HCT116 (cell line): ENCODE results near the gene NAV1.

Experiments used
- CEBPB ChIP-seq: IDR thresholded peaks from 2 replicates; pipeline ENCODE4 v1.6.1; 2012; ENCODE audit warnings: low read depth
- ELF1 ChIP-seq: IDR thresholded peaks from 2 replicates; pipeline ENCODE4 v1.6.1; 2012; ENCODE audit warnings: low read depth, borderline replicate concordance
- EZH2 ChIP-seq: fragments of 200-600 bp; sonication (generic); IDR thresholded peaks from 2 replicates; pipeline ENCODE4 v1.6.1; 2017; ENCODE audit warnings: antibody characterized with exemption, mixed run types
- POLR2A ChIP-seq: IDR thresholded peaks from 2 replicates; pipeline ENCODE4 v1.7.0; 2011; ENCODE audit warnings: borderline replicate concordance; ENCODE audit not compliant: insufficient read depth, insufficient read length; ENCODE audit errors: extremely low read depth
- POLR2AphosphoS5 ChIP-seq: IDR thresholded peaks from 2 replicates; pipeline ENCODE4 v1.6.1; 2011; ENCODE audit warnings: mild to moderate bottlenecking, low read depth, low read length, moderate library complexity
- RAD21 ChIP-seq: IDR thresholded peaks from 2 replicates; pipeline ENCODE4 v1.6.1; 2012; ENCODE audit warnings: low read depth, mild to moderate bottlenecking
- SP1 ChIP-seq: IDR thresholded peaks from 2 replicates; pipeline ENCODE4 v1.6.1; 2012; ENCODE audit warnings: low read depth
- ZFX ChIP-seq: fragments of 450-650 bp; IDR thresholded peaks from 2 replicates; pipeline ENCODE4 v1.6.1; 2017
- ZNF274 ChIP-seq: fragments of 200-500 bp; sonication (Bioruptor generic); IDR thresholded peaks from 2 replicates; pipeline ENCODE4 v1.6.1; 2014; ENCODE audit warnings: mild to moderate bottlenecking, low read depth, low read length, inconsistent platforms
- TF ChIP-seq, protein P1 (sequence below): IDR thresholded peaks from 2 replicates; pipeline ENCODE4 v1.6.1; 2012; ENCODE audit warnings: low read depth
- TF ChIP-seq, protein P2 (sequence below), 3 experiments: fragments of 200-600 bp in 1 of 3; sonication (generic) in 1 of 3; IDR thresholded peaks in 2 of 3; conservative IDR thresholded peaks in 1 of 3; 2 replicates each; pipeline ENCODE4 v1.5.1; 2012 to 2017; ENCODE audit warnings: low read depth in 2 of 3, low read length in 2 of 3, antibody characterized with exemption in 1 of 3, borderline replicate concordance in 1 of 3, control low read depth in 1 of 3, mild to moderate bottlenecking in 1 of 3, mixed read lengths in 1 of 3, mixed run types in 1 of 3, moderate library complexity in 1 of 3; ENCODE audit not compliant: insufficient read depth in 1 of 3
- TF ChIP-seq, protein P3 (sequence below): IDR thresholded peaks from 2 replicates; pipeline ENCODE4 v1.6.1; 2012
- TF ChIP-seq, protein P4 (sequence below): IDR thresholded peaks from 2 replicates; pipeline ENCODE4 v1.6.1; 2012
- TF ChIP-seq, protein P5 (sequence below): IDR thresholded peaks from 2 replicates; pipeline ENCODE4 v1.6.1; 2011; ENCODE audit warnings: mild to moderate bottlenecking, low read length, moderate library complexity; ENCODE audit not compliant: insufficient replicate concordance; ENCODE audit errors: extremely low read depth

DNA sequence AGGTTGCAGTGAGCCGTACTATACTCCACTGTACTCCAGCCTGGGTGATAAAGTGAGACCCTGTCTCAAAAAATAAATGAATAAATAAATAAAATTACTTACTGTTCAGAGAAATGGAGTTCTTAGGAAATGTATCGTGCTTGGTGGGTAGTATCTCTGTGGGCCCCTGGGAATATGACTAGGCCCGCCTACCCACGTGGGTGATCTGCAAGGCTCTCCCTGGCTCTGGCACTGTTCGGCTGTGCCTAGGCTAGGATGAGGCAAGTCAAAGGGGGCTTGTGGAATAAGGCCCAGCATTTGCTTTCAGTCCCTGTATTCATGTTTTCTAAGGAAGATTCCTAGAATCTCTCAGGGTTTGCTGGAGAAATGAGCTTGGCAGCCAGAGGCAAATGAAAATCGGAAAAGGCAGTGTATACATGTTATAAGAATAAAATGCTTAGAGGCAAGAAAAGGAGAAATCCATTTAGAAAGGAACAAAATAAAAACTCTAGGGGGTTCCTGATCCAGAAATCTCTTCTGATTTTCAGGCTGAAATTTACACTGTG lies 27.5 kb upstream of the NAV1 start:
- TF ChIP-seq POLR2A (no peak), EZH2 (no peak), POLR2AphosphoS5 (no peak), SP1 (no peak), ELF1 (no peak), ZNF274 (no peak), RAD21 (no peak), CEBPB (no peak), ZFX (no peak)
- TF ChIP-seq, protein P1, sequence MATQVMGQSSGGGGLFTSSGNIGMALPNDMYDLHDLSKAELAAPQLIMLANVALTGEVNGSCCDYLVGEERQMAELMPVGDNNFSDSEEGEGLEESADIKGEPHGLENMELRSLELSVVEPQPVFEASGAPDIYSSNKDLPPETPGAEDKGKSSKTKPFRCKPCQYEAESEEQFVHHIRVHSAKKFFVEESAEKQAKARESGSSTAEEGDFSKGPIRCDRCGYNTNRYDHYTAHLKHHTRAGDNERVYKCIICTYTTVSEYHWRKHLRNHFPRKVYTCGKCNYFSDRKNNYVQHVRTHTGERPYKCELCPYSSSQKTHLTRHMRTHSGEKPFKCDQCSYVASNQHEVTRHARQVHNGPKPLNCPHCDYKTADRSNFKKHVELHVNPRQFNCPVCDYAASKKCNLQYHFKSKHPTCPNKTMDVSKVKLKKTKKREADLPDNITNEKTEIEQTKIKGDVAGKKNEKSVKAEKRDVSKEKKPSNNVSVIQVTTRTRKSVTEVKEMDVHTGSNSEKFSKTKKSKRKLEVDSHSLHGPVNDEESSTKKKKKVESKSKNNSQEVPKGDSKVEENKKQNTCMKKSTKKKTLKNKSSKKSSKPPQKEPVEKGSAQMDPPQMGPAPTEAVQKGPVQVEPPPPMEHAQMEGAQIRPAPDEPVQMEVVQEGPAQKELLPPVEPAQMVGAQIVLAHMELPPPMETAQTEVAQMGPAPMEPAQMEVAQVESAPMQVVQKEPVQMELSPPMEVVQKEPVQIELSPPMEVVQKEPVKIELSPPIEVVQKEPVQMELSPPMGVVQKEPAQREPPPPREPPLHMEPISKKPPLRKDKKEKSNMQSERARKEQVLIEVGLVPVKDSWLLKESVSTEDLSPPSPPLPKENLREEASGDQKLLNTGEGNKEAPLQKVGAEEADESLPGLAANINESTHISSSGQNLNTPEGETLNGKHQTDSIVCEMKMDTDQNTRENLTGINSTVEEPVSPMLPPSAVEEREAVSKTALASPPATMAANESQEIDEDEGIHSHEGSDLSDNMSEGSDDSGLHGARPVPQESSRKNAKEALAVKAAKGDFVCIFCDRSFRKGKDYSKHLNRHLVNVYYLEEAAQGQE: no peak
- TF ChIP-seq, protein P2, sequence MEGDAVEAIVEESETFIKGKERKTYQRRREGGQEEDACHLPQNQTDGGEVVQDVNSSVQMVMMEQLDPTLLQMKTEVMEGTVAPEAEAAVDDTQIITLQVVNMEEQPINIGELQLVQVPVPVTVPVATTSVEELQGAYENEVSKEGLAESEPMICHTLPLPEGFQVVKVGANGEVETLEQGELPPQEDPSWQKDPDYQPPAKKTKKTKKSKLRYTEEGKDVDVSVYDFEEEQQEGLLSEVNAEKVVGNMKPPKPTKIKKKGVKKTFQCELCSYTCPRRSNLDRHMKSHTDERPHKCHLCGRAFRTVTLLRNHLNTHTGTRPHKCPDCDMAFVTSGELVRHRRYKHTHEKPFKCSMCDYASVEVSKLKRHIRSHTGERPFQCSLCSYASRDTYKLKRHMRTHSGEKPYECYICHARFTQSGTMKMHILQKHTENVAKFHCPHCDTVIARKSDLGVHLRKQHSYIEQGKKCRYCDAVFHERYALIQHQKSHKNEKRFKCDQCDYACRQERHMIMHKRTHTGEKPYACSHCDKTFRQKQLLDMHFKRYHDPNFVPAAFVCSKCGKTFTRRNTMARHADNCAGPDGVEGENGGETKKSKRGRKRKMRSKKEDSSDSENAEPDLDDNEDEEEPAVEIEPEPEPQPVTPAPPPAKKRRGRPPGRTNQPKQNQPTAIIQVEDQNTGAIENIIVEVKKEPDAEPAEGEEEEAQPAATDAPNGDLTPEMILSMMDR (IDR thresholded peaks at IDR 0.05 in 2 of 3, conservative IDR thresholded peaks at IDR 0.05 in 1 of 3; ENCODE audit: borderline replicate concordance in 1 of 3, insufficient read depth in 1 of 3, low read depth in 2 of 3, low read length in 2 of 3): no peak
- TF ChIP-seq, protein P3, sequence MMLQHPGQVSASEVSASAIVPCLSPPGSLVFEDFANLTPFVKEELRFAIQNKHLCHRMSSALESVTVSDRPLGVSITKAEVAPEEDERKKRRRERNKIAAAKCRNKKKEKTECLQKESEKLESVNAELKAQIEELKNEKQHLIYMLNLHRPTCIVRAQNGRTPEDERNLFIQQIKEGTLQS: no peak
- TF ChIP-seq, protein P4, sequence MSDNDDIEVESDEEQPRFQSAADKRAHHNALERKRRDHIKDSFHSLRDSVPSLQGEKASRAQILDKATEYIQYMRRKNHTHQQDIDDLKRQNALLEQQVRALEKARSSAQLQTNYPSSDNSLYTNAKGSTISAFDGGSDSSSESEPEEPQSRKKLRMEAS: no peak
- TF ChIP-seq, protein P5, sequence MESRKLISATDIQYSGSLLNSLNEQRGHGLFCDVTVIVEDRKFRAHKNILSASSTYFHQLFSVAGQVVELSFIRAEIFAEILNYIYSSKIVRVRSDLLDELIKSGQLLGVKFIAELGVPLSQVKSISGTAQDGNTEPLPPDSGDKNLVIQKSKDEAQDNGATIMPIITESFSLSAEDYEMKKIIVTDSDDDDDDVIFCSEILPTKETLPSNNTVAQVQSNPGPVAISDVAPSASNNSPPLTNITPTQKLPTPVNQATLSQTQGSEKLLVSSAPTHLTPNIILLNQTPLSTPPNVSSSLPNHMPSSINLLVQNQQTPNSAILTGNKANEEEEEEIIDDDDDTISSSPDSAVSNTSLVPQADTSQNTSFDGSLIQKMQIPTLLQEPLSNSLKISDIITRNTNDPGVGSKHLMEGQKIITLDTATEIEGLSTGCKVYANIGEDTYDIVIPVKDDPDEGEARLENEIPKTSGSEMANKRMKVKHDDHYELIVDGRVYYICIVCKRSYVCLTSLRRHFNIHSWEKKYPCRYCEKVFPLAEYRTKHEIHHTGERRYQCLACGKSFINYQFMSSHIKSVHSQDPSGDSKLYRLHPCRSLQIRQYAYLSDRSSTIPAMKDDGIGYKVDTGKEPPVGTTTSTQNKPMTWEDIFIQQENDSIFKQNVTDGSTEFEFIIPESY: no peak
